Cardiac muscle cell (in vitro differentiated cells and primary cell): Measurements from ENCODE around the gene ITGAX. TPM values are rescaled to one million over a fixed set of nuclear protein-coding genes. Genes with fewer than 3 reads are reported as not detected.

Experiments
- DNase-seq, 2 donors: peaks; one replicate each; pipeline versions ENCODE4 v3.0.0 to v3.0.0-alpha.2; 2010 to 2017; ENCODE audit warnings: low read depth in 1 of 2, low spot score in 1 of 2
- H3K27ac ChIP-seq: fragments of 200-600 bp; sonication (generic); 2 replicates; pipeline ENCODE4 v1.5.1; 2016
- H3K27me3 ChIP-seq: fragments of 200-600 bp; sonication (generic); 2 replicates; pipeline ENCODE4 v1.6.0; 2016; ENCODE audit warnings: control low read depth
- H3K36me3 ChIP-seq: fragments of 200-600 bp; sonication (generic); 2 replicates; pipeline ENCODE4 v1.5.1; 2016; ENCODE audit warnings: control low read depth
- H3K4me1 ChIP-seq: fragments of 200-600 bp; sonication (generic); 2 replicates; pipeline ENCODE4 v1.8.1; 2017; ENCODE audit warnings: low read depth, mild to moderate bottlenecking, mixed run types
- H3K4me3 ChIP-seq: fragments of 200-600 bp; sonication (generic); 2 replicates; pipeline ENCODE4 v1.5.1; 2016; ENCODE audit warnings: mild to moderate bottlenecking
- H3K9me3 ChIP-seq: fragments of 200-600 bp; sonication (generic); 2 replicates; pipeline ENCODE4 v1.5.1; 2017; ENCODE audit warnings: low read depth, mild to moderate bottlenecking, control low read depth
- polyA plus RNA-seq: library from polyadenylated mRNA; unstranded; fragments of >200 nt; fragmentation: Nextera tagmentation; extraction: Ambion mirVana; gene quantifications from 2 replicates; pipeline ENCODE4 v1.2.1, GENCODE V29; 2016
- total RNA-seq: library from RNA; depleted of rRNA; stranded (reverse); fragments of >200 nt; gene quantifications from 2 replicates; pipeline ENCODE4 v1.2.3, GENCODE V29; 2016
- TF ChIP-seq, protein P1 (sequence below): IDR thresholded peaks from 2 replicates; pipeline ENCODE4 v1.5.1; 2012; ENCODE audit warnings: low read depth, mild to moderate bottlenecking, low read length

ITGAX gene
- total and polyA plus RNA-seq, 2 experiments from 2014 or later = 0.69 TPM; not detected in 1

DNA sequence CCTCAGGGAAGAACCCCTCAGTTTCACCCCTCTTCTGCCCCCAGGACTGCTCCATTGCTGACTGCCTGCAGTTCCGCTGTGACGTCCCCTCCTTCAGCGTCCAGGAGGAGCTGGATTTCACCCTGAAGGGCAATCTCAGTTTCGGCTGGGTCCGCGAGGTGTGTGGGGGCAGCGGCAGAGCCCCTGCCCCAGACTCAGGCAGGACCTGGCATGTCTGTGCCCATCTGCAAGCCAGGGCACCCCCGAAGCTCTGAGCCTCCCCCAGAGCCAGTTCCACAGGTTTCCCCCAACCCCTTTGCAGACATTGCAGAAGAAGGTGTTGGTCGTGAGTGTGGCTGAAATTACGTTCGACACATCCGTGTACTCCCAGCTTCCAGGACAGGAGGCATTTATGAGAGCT lies 68.8 kb downstream of the ITGAX start:
- no peaks in the 10 kb centered on the region for H3K36me3 ChIP-seq
- H3K27ac ChIP-seq = no peak overlapping the region
- H3K9me3 ChIP-seq = no peaks in the 10 kb centered on the region
- no peak overlapping the region for H3K4me3 ChIP-seq
- DNase-seq = no peak
- TF ChIP-seq, protein P1, sequence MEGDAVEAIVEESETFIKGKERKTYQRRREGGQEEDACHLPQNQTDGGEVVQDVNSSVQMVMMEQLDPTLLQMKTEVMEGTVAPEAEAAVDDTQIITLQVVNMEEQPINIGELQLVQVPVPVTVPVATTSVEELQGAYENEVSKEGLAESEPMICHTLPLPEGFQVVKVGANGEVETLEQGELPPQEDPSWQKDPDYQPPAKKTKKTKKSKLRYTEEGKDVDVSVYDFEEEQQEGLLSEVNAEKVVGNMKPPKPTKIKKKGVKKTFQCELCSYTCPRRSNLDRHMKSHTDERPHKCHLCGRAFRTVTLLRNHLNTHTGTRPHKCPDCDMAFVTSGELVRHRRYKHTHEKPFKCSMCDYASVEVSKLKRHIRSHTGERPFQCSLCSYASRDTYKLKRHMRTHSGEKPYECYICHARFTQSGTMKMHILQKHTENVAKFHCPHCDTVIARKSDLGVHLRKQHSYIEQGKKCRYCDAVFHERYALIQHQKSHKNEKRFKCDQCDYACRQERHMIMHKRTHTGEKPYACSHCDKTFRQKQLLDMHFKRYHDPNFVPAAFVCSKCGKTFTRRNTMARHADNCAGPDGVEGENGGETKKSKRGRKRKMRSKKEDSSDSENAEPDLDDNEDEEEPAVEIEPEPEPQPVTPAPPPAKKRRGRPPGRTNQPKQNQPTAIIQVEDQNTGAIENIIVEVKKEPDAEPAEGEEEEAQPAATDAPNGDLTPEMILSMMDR = no peak
- peaks cover 10% of the 10 kb centered on the region for H3K4me1 ChIP-seq
- H3K27me3 ChIP-seq = no peaks in the 10 kb centered on the region

DNA sequence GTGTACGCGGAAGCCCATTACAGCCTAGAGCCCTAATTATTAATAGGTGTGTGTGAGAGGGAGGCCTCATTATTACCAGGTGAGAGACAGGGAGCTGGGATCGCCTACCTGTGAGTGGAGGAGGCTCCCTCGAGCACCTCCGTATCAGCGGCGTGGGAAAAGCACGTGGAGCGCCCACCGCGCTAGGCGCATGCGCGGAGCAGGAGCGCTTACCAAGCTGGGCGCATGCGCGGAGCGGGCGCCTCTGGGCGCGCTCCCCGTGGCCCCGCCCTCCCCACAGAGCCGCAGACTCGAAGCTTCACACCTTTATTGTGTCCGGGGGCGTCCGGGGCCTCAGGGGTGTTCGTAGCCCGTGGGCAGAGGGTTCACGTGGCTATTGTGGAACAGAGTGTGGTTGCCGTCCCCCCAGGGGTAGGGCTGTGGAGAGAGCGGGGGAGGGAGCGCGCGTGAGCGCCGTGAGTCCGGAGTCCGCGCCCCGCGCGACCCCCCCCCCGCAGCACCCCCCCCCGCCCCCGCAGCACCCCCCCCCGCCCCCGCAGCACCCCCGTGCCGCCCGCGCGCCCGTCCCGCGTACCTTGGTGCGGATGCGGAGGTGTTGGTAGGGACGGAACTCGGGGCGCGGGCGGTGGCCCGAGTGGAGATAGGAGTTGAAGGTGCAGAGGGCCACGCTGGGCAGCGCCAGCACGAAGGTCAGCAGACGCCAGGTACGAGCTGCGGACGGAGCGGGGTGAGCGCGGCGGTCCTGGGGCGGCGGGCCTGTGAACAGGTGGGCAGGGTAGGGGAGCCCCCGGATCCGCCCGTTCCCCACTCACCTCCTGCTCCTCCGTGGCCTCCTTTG lies 72.7 kb downstream of the ITGAX start:
- Histone ChIP-seq H3K4me3 (no peak overlapping the region), H3K27me3 (no peaks in the 10 kb centered on the region), H3K36me3 (no peaks in the 10 kb centered on the region), H3K4me1 (peaks cover 27% of the 10 kb centered on the region), H3K9me3 (no peaks in the 10 kb centered on the region), H3K27ac (peak overlapping the region; percentile 52)
- TF ChIP-seq, protein P1 = no peak
- peak in 1 of 2 donors; percentile 61 for DNase-seq

DNA sequence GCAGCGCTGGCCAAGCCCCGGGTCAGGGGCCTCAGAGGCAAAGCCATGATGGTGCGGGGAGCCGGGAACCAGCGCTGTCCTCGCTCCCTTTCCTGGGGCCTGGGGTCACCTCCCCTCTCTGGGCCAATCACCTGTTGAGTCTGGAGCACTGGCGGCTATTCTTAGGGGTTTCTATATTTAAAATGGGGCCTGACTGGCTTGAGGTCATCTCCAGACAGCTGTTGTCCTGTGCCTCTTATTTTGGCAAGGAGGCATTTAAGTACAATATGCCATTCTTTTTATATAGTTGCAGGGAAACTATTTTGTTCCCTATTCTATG lies 73.3 kb downstream of the ITGAX start, which contains the start of gene COX6A2:
Gene COX6A2, minus strand, starts transcription at position 82 of the 319 bp plus-strand sequence. Its CDS starts 35 bp downstream, at position 47.
- no peaks in the 10 kb centered on the region for H3K9me3 ChIP-seq
- H3K27me3 ChIP-seq = no peaks in the 10 kb centered on the region
- peak within 1 kb of the TSS; percentile 52 for H3K27ac ChIP-seq
- TF ChIP-seq, protein P1 = no peak
- no peak within 1 kb of the TSS for H3K4me3 ChIP-seq
- peaks cover 27% of the 10 kb centered on the region for H3K4me1 ChIP-seq
- H3K36me3 ChIP-seq = no peaks in the 10 kb centered on the region
- peak in 1 of 2 donors; percentile 43 for DNase-seq

DNA sequence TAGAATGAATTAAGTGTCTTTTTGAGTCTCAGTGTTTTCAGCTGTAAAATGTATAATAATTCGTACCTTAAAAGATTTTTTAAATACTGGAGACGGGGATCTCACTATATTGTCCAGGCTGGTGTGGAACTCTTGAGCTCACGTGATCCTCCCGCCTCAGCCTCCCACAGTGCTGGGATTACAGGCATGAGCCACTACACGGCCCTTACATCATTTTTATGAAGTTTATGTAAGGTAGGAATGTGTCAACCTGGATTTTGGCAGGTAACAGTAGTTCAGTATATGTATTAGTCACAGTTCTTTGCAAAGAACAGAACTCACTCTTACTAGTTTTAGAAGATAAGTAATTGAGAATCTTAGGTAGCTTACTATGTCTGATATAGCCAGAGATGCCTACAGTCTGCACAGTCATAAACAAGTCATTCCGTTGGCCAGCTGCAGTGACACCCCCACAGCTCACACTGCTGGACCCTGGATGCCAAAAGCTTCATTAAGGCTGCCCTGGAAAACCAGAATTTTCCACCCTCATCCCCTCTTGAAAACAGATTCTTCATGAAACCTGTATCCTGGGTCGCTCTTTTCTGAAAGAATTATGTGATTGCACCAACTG lies 73.8 kb downstream of the ITGAX start:
- Histone ChIP-seq H3K9me3 (no peaks in the 10 kb centered on the region), H3K36me3 (no peaks in the 10 kb centered on the region), H3K27ac (peak overlapping the region; percentile 52), H3K4me3 (no peak overlapping the region), H3K4me1 (peaks cover 27% of the 10 kb centered on the region), H3K27me3 (no peaks in the 10 kb centered on the region)
- no peak for DNase-seq
- TF ChIP-seq, protein P1 = no peak

DNA sequence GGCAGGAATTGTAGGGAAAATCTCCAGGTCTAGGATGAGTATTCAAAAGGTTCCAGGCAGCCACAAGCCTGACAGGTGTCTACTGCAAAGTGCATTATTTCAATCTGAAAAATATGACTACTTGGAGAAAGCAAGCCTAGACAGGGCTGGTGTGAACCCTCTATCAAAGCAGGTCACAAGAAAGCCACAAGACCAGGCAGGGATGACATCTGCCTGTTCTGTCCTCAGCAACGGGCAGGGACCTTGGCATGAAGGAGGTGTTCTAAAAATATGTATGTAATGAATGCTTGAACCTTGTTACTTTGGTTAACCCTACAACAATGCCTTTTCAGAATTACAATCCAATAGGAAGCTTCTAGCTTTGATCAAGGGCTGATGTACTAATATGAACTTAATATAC lies 74.3 kb downstream of the ITGAX start:
- Histone ChIP-seq H3K36me3 (no peaks in the 10 kb centered on the region), H3K9me3 (no peaks in the 10 kb centered on the region), H3K4me1 (peaks cover 27% of the 10 kb centered on the region), H3K27ac (peak overlapping the region; percentile 52), H3K27me3 (no peaks in the 10 kb centered on the region), H3K4me3 (no peak overlapping the region)
- TF ChIP-seq, protein P1 = no peak
- DNase-seq = no peak
